ENCODE data around the gene OR1N1.

OR1N1 gene

DNA sequence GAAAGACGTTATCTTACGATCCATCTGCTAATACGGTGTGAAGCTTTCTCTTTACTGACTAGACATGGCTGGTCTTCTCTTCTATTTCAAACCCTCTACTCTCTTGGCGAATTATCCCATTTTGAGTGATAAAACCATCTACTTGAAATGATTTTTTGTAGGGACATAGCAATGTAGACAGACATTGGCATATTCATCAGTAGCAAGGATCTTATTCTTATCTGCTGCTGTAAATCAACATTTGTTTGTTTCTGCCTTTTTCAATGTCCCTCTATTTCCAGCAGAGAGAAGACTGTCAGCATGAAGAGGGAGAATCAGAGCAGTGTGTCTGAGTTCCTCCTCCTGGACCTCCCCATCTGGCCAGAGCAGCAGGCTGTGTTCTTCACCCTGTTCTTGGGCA, 8.3 kb downstream of the OR1N1 start, which contains the start of gene OR1J4:
Gene OR1J4 (plus strand): TSS at position 301 of the 400 bp plus-strand sequence. CDS start 0 bp downstream, at position 301.
- H3K4me3 ChIP-seq (replicated peaks; ENCODE audit: low read depth, low read length): no peak within 1 kb of the TSS
- no peak for DNase-seq (ENCODE audit: extremely low read depth, low read depth)
- TF ChIP-seq, protein P1, sequence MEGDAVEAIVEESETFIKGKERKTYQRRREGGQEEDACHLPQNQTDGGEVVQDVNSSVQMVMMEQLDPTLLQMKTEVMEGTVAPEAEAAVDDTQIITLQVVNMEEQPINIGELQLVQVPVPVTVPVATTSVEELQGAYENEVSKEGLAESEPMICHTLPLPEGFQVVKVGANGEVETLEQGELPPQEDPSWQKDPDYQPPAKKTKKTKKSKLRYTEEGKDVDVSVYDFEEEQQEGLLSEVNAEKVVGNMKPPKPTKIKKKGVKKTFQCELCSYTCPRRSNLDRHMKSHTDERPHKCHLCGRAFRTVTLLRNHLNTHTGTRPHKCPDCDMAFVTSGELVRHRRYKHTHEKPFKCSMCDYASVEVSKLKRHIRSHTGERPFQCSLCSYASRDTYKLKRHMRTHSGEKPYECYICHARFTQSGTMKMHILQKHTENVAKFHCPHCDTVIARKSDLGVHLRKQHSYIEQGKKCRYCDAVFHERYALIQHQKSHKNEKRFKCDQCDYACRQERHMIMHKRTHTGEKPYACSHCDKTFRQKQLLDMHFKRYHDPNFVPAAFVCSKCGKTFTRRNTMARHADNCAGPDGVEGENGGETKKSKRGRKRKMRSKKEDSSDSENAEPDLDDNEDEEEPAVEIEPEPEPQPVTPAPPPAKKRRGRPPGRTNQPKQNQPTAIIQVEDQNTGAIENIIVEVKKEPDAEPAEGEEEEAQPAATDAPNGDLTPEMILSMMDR (IDR thresholded peaks at IDR 0.05; ENCODE audit: low read depth, low read length, missing control alignments): no peak

DNA sequence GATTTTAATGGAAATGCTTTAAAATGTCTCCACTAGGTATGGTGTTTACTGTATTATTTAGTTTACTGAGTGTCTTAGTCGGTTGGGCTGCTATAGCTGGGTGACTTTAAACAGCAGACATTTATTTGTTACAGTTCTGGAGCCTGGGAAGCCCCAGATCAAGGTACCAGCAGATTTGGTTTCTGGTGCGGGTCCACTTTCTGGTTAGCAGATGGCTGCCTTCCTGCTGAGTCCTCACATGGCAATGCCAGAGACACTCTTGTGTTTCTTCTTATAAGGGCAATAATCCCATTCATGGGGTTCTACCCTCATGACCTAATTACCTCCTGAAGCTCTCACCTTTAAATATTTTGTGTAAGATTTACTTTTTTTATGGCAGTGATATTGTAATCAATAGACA, 8.9 kb downstream of the OR1N1 start:
- no peak for DNase-seq (ENCODE audit: extremely low read depth, low read depth)
- H3K4me3 ChIP-seq (replicated peaks; ENCODE audit: low read depth, low read length): no peak overlapping the region
- TF ChIP-seq, protein P1 (IDR thresholded peaks at IDR 0.05; ENCODE audit: low read depth, low read length, missing control alignments): no peak

DNA sequence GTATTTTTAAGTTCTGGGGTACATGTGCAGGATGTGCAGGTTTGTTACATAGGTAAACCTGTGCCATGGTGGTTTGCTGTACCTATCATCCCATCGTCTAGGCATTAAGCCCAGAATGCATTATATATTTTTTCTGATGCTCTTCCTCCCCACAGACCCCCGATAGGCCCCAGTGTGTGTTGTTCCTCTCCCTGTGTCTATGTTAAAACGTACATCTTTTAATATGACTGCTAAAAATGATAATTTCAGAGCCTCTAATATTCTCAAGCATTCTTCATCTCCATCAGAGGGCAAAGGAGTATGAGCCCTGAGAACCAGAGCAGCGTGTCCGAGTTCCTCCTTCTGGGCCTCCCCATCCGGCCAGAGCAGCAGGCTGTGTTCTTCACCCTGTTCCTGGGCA, 16.6 kb downstream of the OR1N1 start, which contains the start of gene OR1J2:
Gene OR1J2 (plus strand): TSS at position 301 of the 400 bp plus-strand sequence. CDS start 0 bp downstream, at position 301.
- DNase-seq (ENCODE audit: extremely low read depth, low read depth): no peak
- no peak within 1 kb of the TSS for H3K4me3 ChIP-seq (replicated peaks; ENCODE audit: low read depth, low read length)
- TF ChIP-seq, protein P1 (IDR thresholded peaks at IDR 0.05; ENCODE audit: low read depth, low read length, missing control alignments): no peak

DNA sequence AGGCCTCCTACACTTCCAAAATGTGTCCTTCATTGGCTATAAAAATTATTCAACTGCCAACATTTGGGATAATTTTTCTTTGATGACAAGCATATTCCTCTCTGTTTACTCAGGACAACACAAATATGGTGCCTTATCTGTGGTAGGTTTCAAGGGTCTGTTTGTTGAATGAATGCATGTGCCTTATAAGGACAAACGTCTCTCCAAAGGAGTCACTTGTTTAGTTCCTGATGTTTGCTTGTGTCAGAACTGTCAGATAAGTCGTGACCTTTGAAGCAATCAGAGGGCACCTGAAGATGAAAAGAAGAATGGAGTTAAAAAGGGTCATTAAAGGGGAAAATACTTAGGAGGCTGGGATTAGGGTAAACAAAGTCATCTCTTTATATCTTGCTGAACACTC, 20.1 kb downstream of the OR1N1 start:
- no peak for DNase-seq (ENCODE audit: extremely low read depth, low read depth)
- TF ChIP-seq, protein P1 (IDR thresholded peaks at IDR 0.05; ENCODE audit: low read depth, low read length, missing control alignments): no peak
- H3K4me3 ChIP-seq (replicated peaks; ENCODE audit: low read depth, low read length): no peak overlapping the region

DNA sequence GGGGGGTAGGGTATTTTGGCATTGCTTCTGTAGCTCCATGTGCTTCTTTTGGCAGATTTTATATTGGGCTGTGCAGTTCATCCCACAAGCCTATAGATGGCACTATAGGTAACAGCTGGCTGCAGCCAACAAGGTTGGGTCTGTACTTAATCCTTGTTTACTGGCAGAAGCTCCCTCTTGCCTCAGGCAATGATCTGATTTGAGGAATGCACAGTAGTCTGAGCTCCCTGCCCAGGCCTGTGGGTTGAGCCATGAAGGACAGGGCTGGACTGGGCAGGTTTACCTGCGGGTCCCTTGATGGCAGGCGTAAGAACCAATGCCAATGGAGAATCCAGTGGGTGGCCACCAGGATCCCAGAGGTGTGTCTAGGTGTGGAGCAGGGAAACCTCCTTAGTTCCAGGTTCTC, 28.2 kb downstream of the OR1N1 start:
- no peak overlapping the region for H3K4me3 ChIP-seq (replicated peaks; ENCODE audit: low read depth, low read length)
- TF ChIP-seq, protein P1 (IDR thresholded peaks at IDR 0.05; ENCODE audit: low read depth, low read length, missing control alignments): peak; percentile 86
- DNase-seq (ENCODE audit: extremely low read depth, low read depth): peak; percentile 61

DNA sequence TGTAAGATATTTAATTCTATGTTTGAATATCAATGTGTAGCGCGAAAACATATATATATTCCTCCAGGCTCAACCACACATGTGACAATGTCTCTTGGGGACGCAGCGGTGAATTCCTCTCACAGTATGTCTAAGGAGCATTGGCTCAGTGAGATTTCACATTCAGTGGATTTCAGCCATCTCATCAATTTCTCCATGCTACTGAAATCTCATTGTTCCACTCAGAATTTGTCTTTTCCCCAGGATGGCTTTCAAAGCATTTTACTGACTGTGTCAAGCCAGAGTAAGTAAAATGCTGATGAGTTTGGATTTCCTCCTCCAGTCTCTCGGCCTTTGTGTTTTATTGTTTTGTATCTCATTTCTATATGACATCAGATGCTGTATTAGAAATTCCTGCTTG, 48.0 kb downstream of the OR1N1 start:
- H3K4me3 ChIP-seq (replicated peaks; ENCODE audit: low read depth, low read length): no peak overlapping the region
- DNase-seq (ENCODE audit: extremely low read depth, low read depth): no peak
- TF ChIP-seq, protein P1 (IDR thresholded peaks at IDR 0.05; ENCODE audit: low read depth, low read length, missing control alignments): no peak

DNA sequence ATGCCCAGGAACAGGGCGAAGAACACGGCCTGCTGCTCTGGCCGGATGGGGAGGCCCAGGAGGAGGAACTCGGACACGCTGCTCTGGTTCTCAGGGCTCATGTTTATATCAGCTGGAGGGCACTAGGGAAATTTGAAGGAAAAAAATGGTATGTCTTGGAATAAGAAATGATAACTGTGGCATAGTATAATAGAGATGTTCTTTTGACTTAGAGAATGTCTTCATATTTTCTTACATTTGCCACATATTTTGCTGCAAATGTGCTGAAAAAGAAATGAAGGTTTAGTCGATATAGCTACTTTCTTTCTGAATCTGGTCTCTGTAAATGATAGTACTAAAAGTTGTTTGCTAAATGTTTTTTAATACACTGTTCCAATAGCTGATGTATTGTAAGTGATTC, 49.3 kb downstream of the OR1N1 start, which contains the start of gene OR1J1:
Gene OR1J1 (minus strand): TSS at position 101 of the 400 bp plus-strand sequence. CDS start 0 bp downstream, at position 101.
- no peak within 1 kb of the TSS for H3K4me3 ChIP-seq (replicated peaks; ENCODE audit: low read depth, low read length)
- DNase-seq (ENCODE audit: extremely low read depth, low read depth): no peak
- TF ChIP-seq, protein P1 (IDR thresholded peaks at IDR 0.05; ENCODE audit: low read depth, low read length, missing control alignments): no peak

Data from HFF-Myc (cell line).